GF-D8 (cell line): Measurements from ENCODE around the gene ARF1.

ENCODE experiments used
- DNase-seq: peaks from one replicate; lab custom pipeline; 2025; lab: John Stamatoyannopoulos, UW

ARF1 gene

GRCh38 chr1:228147768-228148167, 65.3 kb downstream of the ARF1 start:
- DNase-seq = no peak

GRCh38 chr1:228148196-228148861, 65.8 kb downstream of the ARF1 start:
- DNase-seq = no peak
